Erythroblast (primary cell): Measurements from ENCODE around the gene TRDMT1.

ENCODE experiments used
- GATA1 ChIP-seq: IDR thresholded peaks from 2 replicates; pipeline ENCODE4 v1.6.1; 2011; ENCODE audit warnings: low read depth, mild to moderate bottlenecking, control low read depth, low read length, moderate library complexity
- POLR2A ChIP-seq: IDR thresholded peaks from 2 replicates; pipeline ENCODE4 v1.6.1; 2011; ENCODE audit warnings: mild to moderate bottlenecking, low read length

- no peak for TF ChIP-seq POLR2A
- no peak for TF ChIP-seq GATA1
Measured at GRCh38 chr10:17128261-17128660, 73.2 kb downstream of the TRDMT1 start.
